CD14-positive monocyte (primary cell): ENCODE results near the gene PNLIPRP2. TPM values are rescaled to one million over a fixed set of nuclear protein-coding genes. Genes with fewer than 3 reads are reported as not detected.

ENCODE experiments used
- DNase-seq, 3 donors: peaks; one replicate each; pipeline ENCODE4 v3.0.0-alpha.2; 2011 to 2022
- H2AFZ ChIP-seq: 2 replicates; pipeline ENCODE4 v1.6.0; 2012; ENCODE audit warnings: mild to moderate bottlenecking, low read depth, low read length, inconsistent platforms; ENCODE audit not compliant: insufficient read depth, poor library complexity, severe bottlenecking
- H3K27ac ChIP-seq, 2 donors: 1 replicate in 1 of 2; 2 replicates in 1 of 2; pipeline ENCODE4 v1.5.1; 2012 to 2013; ENCODE audit warnings: low read length in 2 of 2, control low read depth in 1 of 2, inconsistent platforms in 1 of 2, low read depth in 1 of 2, mild to moderate bottlenecking in 1 of 2
- H3K27me3 ChIP-seq, 2 donors: one replicate each; pipeline versions ENCODE4 v1.6.0 to v1.6.1; 2011 to 2013; ENCODE audit warnings: low read length in 2 of 2; ENCODE audit not compliant: control insufficient read depth in 2 of 2, insufficient read depth in 2 of 2
- H3K36me3 ChIP-seq, 2 donors: replicated peaks in 1 of 2; 1 replicate in 1 of 2; 2 replicates in 1 of 2; pipeline versions ENCODE4 v1.5.1 to v1.6.1; 2012 to 2013; ENCODE audit warnings: low read length in 2 of 2, control low read depth in 1 of 2, inconsistent platforms in 1 of 2, mild to moderate bottlenecking in 1 of 2; ENCODE audit not compliant: insufficient read depth in 2 of 2, control insufficient read depth in 1 of 2
- H3K4me1 ChIP-seq, 2 donors: 1 replicate in 1 of 2; 2 replicates in 1 of 2; pipeline versions ENCODE4 v1.5.1 to v1.6.1; 2012 to 2013; ENCODE audit warnings: low read length in 2 of 2, control low read depth in 1 of 2, inconsistent platforms in 1 of 2, mild to moderate bottlenecking in 1 of 2, moderate library complexity in 1 of 2; ENCODE audit not compliant: insufficient read depth in 2 of 2, control insufficient read depth in 1 of 2
- H3K4me2 ChIP-seq: replicated peaks from 2 replicates; pipeline ENCODE3; 2012; ENCODE audit warnings: low read length, moderate library complexity, mild to moderate bottlenecking; ENCODE audit not compliant: poor library complexity, severe bottlenecking; ENCODE audit errors: extremely low read depth
- H3K4me3 ChIP-seq, 3 experiments: fragments of 200-600 bp in 1 of 3; sonication (generic) in 1 of 3; replicated peaks in 1 of 3; 1 replicate in 2 of 3; 2 replicates in 1 of 3; pipeline ENCODE4 v1.5.1; 2011 to 2013; ENCODE audit warnings: low read length in 3 of 3, mild to moderate bottlenecking in 3 of 3, control low read depth in 2 of 3, low read depth in 2 of 3, inconsistent platforms in 1 of 3, moderate library complexity in 1 of 3
- H3K79me2 ChIP-seq: 2 replicates; pipeline ENCODE4 v1.6.0; 2012; ENCODE audit warnings: mild to moderate bottlenecking, control low read depth, inconsistent platforms, low read length, moderate library complexity; ENCODE audit not compliant: insufficient read depth
- H3K9ac ChIP-seq: 2 replicates; pipeline ENCODE4 v1.6.0; 2017; ENCODE audit warnings: low read length, mild to moderate bottlenecking; ENCODE audit not compliant: insufficient read depth, poor library complexity, severe bottlenecking
- H3K9me3 ChIP-seq, 2 donors: replicated peaks in 1 of 2; 1 replicate in 1 of 2; 2 replicates in 1 of 2; pipeline versions ENCODE4 v1.5.1 to v1.6.1; 2012 to 2013; ENCODE audit warnings: low read length in 2 of 2, control low read depth in 1 of 2; ENCODE audit not compliant: control insufficient read depth in 1 of 2, insufficient read depth in 1 of 2
- H4K20me1 ChIP-seq: 2 replicates; pipeline ENCODE4 v1.6.0; 2012; ENCODE audit warnings: mild to moderate bottlenecking, low read length, control low read depth, moderate library complexity; ENCODE audit not compliant: insufficient read depth
- H3K27ac Mint-ChIP-seq, 7 donors: one replicate each; pipeline ENCODE4 v1.8.0; 2020; ENCODE audit warnings: mild to moderate bottlenecking in 7 of 7, mixed read lengths in 7 of 7, moderate library complexity in 6 of 7, inconsistent platforms in 2 of 7
- H3K27me3 Mint-ChIP-seq, 3 donors: one replicate each; pipeline ENCODE4 v1.8.0; 2021 to 2022; ENCODE audit warnings: low read depth in 3 of 3, mild to moderate bottlenecking in 3 of 3, mixed read lengths in 3 of 3, moderate library complexity in 3 of 3, inconsistent platforms in 1 of 3
- H3K36me3 Mint-ChIP-seq, 2 donors: one replicate each; pipeline ENCODE4 v1.8.0; 2020; ENCODE audit warnings: mixed read lengths in 2 of 2, inconsistent platforms in 1 of 2, mild to moderate bottlenecking in 1 of 2
- H3K4me1 Mint-ChIP-seq: one replicate; pipeline ENCODE4 v1.8.0; 2020; ENCODE audit warnings: mild to moderate bottlenecking, mixed read lengths
- H3K4me3 Mint-ChIP-seq, 2 donors: one replicate each; pipeline ENCODE4 v1.8.0; 2020; ENCODE audit warnings: mild to moderate bottlenecking in 2 of 2, mixed read lengths in 2 of 2, moderate library complexity in 1 of 2
- H3K9me3 Mint-ChIP-seq, 7 donors: one replicate each; pipeline ENCODE4 v1.8.0; 2020 to 2022; ENCODE audit warnings: mixed read lengths in 7 of 7, mild to moderate bottlenecking in 6 of 7, moderate library complexity in 6 of 7, inconsistent platforms in 2 of 7
- CTCF ChIP-seq: fragments of 200-600 bp; IDR thresholded peaks from one replicate; pipeline ENCODE4 v1.8.0; 2022; ENCODE audit warnings: antibody characterized with exemption, mild to moderate bottlenecking
- WGBS: methylation state at CpG from one replicate; pipeline ENCODE4 v1.1.5; 2013; ENCODE audit warnings: missing lambda C conversion rate; ENCODE audit not compliant: insufficient coverage; 5-methylcytosine and 5-hydroxymethylcytosine counted together
- intact Hi-C, 2 donors: fragments of 100-400 bp; cut with micrococcal nuclease; formaldehyde crosslinking; loops; one replicate each; pipeline versions ENCODE4 v1.15.0 to v1.15.1; 2023
- polyA plus RNA-seq, 3 donors: library from polyadenylated mRNA; depleted of rRNA in 1 of 3; unstranded in 2 of 3; stranded (reverse) in 1 of 3; fragments of 300-500 nt in 2 of 3; fragments of >200 nt in 1 of 3; fragmentation: Illumina TruSeq in 2 of 3; gene quantifications; 1 replicate in 2 of 3; 2 replicates in 1 of 3; pipeline ENCODE4 v1.2.3, GENCODE V29; 2012 to 2021

PNLIPRP2 gene
- polyA plus RNA-seq, 3 donors = not detected

- Histone ChIP-seq H4K20me1 (no peaks in the 10 kb centered on the region), H3K27me3 (peaks cover 0 to 3% of the 10 kb centered on the region in 2 donors), H3K9ac (no peak overlapping the region), H3K4me1 (no peaks in the 10 kb centered on the region), H3K79me2 (no peaks in the 10 kb centered on the region), H3K4me2 (no peak overlapping the region), H3K27ac (no peak overlapping the region), H2AFZ (no peak overlapping the region), H3K9me3 (no peaks in the 10 kb centered on the region), H3K36me3 (no peaks in the 10 kb centered on the region), H3K4me3 (no peak overlapping the region)
- 90% methylated on average over 13 of the region's 17 CpGs for WGBS
- DNase-seq = no peak
- H3K4me3 Mint-ChIP-seq = no peak overlapping the region
- intact Hi-C loops = no loop called here
- H3K27me3 Mint-ChIP-seq = peaks cover 7 to 19% (median 8%) of the 10 kb centered on the region in 3 donors
- no peaks in the 10 kb centered on the region for H3K36me3 Mint-ChIP-seq
- no peak overlapping the region for H3K27ac Mint-ChIP-seq
- H3K9me3 Mint-ChIP-seq = peaks cover 0 to 3% (median 2%) of the 10 kb centered on the region in 7 donors
- H3K4me1 Mint-ChIP-seq = no peaks in the 10 kb centered on the region
- TF ChIP-seq CTCF = no peak
Measured at GRCh38 chr10:116632596-116633215, 12.0 kb downstream of the PNLIPRP2 start.

GRCh38 chr10:116633216-116633600 is 12.5 kb downstream of the PNLIPRP2 start:
- intact Hi-C loops = no loop called here
- no peak for DNase-seq
- Histone ChIP-seq H3K9ac (no peak overlapping the region), H3K79me2 (no peaks in the 10 kb centered on the region), H3K4me2 (no peak overlapping the region), H2AFZ (no peak overlapping the region), H3K9me3 (no peaks in the 10 kb centered on the region), H3K36me3 (no peaks in the 10 kb centered on the region), H3K4me1 (no peaks in the 10 kb centered on the region), H3K27me3 (no peaks in the 10 kb centered on the region), H4K20me1 (no peaks in the 10 kb centered on the region), H3K27ac (no peak overlapping the region), H3K4me3 (no peak overlapping the region)
- Mint-ChIP-seq H3K4me1 (no peaks in the 10 kb centered on the region), H3K36me3 (no peaks in the 10 kb centered on the region), H3K4me3 (no peak overlapping the region), H3K9me3 (peaks cover 0 to 3% (median under 1%) of the 10 kb centered on the region in 7 donors), H3K27ac (no peak overlapping the region), H3K27me3 (peaks cover 7 to 16% (median 11%) of the 10 kb centered on the region in 3 donors)
- no peak for TF ChIP-seq CTCF
- WGBS = 95% methylated on average over 4 of the region's 8 CpGs
